Subcutaneous adipose tissue (tissue), 4 donors: ENCODE measurements around the gene GPR39. TPM values are rescaled to one million over a fixed set of nuclear protein-coding genes. Genes with fewer than 3 reads are reported as not detected.

Experiments
- total RNA-seq, 4 donors: library from RNA; depleted of rRNA; stranded (reverse); fragments of >200 nt; gene quantifications; one replicate each; pipeline ENCODE4 v1.1.0, GENCODE V29; 2016
- TF ChIP-seq, protein P1 (sequence below): fragments of 450-650 bp; IDR thresholded peaks from one replicate; pipeline ENCODE4 v1.5.1; 2016; ENCODE audit warnings: low read depth, mild to moderate bottlenecking, control low read depth, antibody characterized with exemption, moderate library complexity

The GPR39 gene
- total RNA-seq, 4 donors from 2014 or later: 0.34 to 1.5 (median 0.66) TPM; not detected in 1

DNA sequence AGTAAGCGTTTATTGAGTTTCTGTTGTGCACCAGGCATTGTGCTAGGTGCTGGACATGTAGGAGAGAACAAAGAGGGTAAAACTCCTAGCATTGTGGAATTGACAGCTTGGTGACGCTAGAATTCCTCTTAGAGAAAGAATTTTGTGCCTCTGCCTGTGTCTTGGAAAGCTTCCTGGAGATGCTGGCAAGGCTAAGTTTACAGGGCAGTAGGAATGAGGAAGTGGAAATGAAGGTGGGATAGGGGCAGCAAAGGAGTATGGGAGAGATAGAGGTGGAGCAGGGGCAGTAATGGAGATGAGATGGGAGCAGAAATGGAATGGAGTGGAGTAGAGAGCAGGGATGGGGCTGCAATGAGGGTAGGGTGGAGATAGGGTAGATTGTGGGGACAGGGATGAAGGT lies 29.8 kb downstream of the GPR39 start:
- TF ChIP-seq, protein P1, sequence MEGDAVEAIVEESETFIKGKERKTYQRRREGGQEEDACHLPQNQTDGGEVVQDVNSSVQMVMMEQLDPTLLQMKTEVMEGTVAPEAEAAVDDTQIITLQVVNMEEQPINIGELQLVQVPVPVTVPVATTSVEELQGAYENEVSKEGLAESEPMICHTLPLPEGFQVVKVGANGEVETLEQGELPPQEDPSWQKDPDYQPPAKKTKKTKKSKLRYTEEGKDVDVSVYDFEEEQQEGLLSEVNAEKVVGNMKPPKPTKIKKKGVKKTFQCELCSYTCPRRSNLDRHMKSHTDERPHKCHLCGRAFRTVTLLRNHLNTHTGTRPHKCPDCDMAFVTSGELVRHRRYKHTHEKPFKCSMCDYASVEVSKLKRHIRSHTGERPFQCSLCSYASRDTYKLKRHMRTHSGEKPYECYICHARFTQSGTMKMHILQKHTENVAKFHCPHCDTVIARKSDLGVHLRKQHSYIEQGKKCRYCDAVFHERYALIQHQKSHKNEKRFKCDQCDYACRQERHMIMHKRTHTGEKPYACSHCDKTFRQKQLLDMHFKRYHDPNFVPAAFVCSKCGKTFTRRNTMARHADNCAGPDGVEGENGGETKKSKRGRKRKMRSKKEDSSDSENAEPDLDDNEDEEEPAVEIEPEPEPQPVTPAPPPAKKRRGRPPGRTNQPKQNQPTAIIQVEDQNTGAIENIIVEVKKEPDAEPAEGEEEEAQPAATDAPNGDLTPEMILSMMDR: no peak

DNA sequence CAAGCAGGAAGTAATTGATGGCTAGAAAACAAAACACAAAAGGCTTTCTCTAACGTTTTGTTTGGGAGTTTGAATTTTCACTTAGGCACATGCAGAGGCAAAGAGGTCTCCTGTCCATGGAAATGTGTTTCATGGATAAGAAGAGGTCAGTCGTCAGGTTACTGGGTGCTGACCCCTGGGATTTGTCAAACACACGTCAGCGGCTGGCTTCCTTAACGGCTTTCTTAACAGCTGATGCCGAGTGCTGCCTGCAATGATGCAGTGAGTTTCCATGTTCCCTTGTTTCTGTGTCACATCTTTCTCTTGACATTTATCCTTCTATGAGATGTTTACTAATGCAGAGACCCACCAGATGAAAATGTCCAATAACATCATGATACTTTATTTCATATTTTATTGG lies 31.7 kb downstream of the GPR39 start:
- TF ChIP-seq, protein P1: no peak

DNA sequence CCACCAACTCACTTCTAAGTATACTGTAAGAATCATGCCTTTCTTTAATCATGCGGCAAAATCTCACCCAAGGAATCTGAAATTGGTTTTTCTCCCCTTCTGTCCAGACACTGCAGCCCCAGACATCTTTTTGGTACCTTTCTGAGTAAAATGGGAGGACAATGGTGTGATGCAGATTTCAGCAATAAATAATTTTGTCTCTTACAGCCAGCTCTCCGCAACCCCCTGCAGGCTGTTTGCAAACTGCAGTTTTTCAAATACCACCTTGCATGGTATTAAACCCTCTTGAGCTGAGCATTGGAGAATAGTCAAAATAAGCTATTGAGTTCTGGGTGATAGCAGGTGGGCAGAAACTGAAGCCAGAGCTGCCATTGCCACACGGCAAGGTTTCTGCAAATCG lies 32.2 kb downstream of the GPR39 start:
- TF ChIP-seq, protein P1: no peak

DNA sequence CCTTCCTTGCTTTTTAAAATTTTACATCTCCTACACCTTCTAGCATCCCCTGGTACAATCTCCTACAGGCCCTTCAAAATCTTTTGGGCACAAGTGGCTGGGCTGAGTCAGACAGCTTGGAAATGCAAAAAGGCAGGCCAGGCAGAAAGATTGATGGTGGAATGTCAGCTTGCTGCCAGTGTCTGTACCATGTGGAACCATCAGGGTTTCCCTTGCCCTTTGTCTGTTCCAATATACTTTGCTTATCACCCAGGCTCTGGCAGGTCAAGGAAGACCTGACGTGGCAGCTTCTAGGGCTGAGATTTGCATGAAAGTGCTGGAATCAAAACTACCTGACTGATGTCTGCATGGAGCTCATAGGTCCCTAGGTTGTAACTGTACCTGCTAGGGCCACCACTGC lies 33.3 kb downstream of the GPR39 start:
- TF ChIP-seq, protein P1: no peak

DNA sequence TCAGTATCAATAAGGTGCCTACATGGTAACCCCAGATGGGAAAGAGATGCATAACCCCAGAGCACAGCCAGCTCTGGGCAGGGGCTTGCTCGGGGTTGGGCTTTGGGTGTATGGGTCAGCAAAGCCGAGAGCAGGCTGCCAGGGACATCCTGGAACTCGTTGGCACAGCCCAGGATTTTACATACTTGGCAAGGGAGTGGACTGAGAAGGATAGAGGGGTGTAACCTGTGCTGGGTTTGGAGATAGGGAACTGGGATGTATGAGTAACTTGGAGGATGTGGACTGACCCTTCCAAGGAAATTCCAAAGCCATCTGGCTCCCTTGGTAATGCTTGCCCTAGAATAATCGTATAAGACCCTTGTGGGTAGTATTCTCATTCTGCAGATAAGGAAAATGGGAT lies 44.2 kb downstream of the GPR39 start:
- TF ChIP-seq, protein P1: no peak

DNA sequence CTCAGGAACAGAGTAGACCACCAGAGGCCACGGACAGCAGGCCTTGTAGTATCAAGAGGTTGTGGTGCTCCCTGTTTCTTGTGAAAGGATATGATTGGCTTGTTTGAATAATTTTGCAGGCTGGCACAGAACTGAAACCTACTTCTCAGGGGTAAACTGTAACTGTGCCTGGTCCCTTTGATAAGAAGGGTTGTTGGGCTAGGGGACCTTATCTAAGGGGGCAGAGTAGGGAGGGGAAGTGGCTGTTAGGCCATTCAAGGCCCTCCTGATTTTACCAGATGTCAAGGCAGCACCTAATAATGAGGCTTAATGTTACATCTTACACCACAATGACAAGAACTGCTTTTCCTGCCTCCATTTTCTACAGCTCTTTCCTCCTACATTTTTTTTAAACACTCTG lies 45.6 kb downstream of the GPR39 start:
- TF ChIP-seq, protein P1: no peak

DNA sequence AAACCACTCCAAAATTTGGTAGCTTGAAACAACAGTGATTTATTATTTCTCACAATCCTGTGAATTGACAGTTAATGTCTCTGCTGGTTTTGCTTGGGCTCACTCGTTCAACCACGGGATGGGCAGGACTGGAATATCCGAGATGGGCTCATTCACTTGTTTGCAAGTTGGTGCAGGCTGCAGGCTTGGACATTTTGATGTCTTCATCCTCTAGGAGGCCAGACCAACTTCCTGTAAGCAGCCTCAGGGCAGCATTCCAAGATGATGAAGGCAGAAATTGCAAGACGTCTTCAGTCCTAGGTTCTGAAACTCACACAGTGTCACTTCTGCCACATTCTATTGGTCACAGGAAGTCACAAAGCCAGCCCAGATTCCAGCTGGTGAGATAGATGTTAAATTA lies 47.1 kb downstream of the GPR39 start:
- TF ChIP-seq, protein P1: no peak
